ENCODE measurements around the gene CHMP4A.

The CHMP4A gene

DNA sequence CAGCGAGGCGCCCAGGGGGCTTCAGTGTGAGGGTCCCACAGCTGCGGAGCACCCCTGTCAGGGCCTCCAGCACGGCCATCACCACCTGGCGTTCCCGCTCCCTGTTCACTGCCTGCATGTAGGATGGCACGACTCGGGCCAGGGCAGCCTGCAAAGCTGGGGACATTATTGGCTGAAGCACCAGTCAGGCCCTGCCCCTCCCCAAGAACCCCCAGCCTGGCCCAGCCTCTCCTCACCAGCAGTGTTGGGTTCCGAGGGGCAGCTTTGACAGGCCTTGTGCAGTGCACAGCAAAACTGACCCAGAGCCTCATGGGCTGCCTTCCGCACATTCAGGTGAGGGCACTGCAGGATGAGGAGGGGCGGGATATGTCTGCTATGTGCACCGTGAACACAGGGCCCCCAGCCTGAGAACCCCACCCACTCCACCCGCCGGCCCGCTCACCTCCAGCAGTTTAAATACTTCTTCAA, 30.2 kb downstream of the CHMP4A start:
- no peak for DNase-seq (ENCODE audit: low read depth)
- TF ChIP-seq POLR2A (IDR thresholded peaks at IDR 0.05; ENCODE audit: extremely low read depth, insufficient read length) (no peak), MYC (IDR thresholded peaks at IDR 0.05; ENCODE audit: low read depth, low read length) (no peak)
- TF ChIP-seq, protein P1, sequence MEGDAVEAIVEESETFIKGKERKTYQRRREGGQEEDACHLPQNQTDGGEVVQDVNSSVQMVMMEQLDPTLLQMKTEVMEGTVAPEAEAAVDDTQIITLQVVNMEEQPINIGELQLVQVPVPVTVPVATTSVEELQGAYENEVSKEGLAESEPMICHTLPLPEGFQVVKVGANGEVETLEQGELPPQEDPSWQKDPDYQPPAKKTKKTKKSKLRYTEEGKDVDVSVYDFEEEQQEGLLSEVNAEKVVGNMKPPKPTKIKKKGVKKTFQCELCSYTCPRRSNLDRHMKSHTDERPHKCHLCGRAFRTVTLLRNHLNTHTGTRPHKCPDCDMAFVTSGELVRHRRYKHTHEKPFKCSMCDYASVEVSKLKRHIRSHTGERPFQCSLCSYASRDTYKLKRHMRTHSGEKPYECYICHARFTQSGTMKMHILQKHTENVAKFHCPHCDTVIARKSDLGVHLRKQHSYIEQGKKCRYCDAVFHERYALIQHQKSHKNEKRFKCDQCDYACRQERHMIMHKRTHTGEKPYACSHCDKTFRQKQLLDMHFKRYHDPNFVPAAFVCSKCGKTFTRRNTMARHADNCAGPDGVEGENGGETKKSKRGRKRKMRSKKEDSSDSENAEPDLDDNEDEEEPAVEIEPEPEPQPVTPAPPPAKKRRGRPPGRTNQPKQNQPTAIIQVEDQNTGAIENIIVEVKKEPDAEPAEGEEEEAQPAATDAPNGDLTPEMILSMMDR (IDR thresholded peaks at IDR 0.05; ENCODE audit: low read depth, low read length), result no peak
- TF ChIP-seq, protein P2, sequence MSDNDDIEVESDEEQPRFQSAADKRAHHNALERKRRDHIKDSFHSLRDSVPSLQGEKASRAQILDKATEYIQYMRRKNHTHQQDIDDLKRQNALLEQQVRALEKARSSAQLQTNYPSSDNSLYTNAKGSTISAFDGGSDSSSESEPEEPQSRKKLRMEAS (IDR thresholded peaks at IDR 0.05; ENCODE audit: low read depth, low read length), result no peak
- no peak overlapping the region for H3K4me3 ChIP-seq (ENCODE audit: low read depth, low read length)

DNA sequence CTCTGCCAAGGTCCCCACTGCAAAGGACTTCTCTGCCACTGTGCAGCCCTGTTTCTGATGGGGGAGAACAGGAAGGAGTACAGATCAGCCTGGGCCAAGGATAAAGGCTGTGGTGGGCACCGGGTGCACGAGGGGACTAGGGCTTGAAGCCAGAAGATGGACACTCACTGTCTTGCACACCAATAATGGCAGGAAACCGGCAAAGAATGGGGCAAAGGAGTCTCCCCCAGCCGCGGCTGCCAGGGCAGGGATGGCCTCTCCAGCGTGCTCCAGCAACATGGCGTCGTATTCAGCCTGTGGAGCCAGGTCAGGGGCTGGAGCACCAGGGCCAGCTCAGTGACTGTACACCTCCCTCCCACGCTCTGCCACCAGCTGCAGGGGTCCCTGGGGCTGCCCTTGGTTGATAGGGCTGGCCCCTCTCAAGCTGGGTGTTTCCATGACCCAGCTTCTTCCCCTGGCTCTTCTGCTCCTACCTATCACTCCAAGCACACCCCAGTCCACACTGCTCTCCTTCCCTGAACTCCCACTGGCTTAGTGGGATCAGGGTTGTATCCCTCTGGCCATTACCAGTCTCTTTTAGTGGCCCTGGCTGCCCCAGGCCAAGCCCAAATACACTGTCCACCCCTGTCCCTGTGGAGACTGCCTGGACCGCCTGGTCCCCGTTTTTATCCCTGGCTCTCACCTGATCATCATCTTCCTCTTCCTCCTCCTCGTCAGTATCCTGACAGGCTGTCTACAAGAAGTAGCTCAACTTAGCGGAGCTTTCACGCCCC, 31.0 kb downstream of the CHMP4A start:
- no peak overlapping the region for H3K4me3 ChIP-seq (ENCODE audit: low read depth, low read length)
- no peak for DNase-seq (ENCODE audit: low read depth)
- no peak for TF ChIP-seq MYC (IDR thresholded peaks at IDR 0.05; ENCODE audit: low read depth, low read length)
- TF ChIP-seq, protein P1 (IDR thresholded peaks at IDR 0.05; ENCODE audit: low read depth, low read length), result no peak
- TF ChIP-seq POLR2A (IDR thresholded peaks at IDR 0.05; ENCODE audit: extremely low read depth, insufficient read length), result no peak
- TF ChIP-seq, protein P2 (IDR thresholded peaks at IDR 0.05; ENCODE audit: low read depth, low read length), result no peak

DNA sequence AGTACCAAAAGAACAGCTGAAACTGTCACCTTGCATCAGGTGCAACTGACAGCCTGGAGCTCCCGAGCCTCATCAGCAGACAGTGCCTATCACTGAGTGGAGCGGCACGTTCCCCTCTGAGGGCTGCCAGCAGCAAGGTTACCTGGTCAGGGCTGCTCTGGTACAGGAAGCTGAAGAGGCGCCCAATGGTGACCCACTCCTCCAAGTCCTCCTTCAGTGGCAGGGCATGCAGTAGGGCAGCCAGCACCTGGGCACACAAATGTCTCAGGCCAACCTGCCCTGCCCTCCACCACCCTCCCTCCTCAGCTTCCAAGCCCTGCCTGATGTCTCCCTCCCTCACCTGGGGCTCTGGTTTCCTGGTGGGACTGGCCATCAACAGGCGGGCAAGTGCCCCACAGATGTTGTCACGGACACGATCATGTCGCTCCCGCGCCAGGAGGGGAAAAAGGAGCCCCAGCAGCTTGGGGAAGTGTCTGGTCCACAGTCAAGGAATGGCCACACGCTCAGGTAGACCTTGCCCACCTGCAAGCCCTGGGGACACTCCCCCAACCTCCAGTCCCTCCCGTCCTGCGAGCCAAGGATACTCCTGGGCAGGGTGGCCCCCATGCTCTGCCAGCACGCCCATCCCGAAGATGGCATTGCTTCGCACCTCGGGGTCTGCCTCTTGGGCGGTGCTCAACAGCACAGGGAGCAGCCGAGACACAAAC, 31.8 kb downstream of the CHMP4A start:
- DNase-seq (ENCODE audit: low read depth), result no peak
- TF ChIP-seq, protein P1 (IDR thresholded peaks at IDR 0.05; ENCODE audit: low read depth, low read length), result no peak
- no peak for TF ChIP-seq MYC (IDR thresholded peaks at IDR 0.05; ENCODE audit: low read depth, low read length)
- TF ChIP-seq, protein P2 (IDR thresholded peaks at IDR 0.05; ENCODE audit: low read depth, low read length), result no peak
- TF ChIP-seq POLR2A (IDR thresholded peaks at IDR 0.05; ENCODE audit: extremely low read depth, insufficient read length), result no peak
- no peak overlapping the region for H3K4me3 ChIP-seq (ENCODE audit: low read depth, low read length)

DNA sequence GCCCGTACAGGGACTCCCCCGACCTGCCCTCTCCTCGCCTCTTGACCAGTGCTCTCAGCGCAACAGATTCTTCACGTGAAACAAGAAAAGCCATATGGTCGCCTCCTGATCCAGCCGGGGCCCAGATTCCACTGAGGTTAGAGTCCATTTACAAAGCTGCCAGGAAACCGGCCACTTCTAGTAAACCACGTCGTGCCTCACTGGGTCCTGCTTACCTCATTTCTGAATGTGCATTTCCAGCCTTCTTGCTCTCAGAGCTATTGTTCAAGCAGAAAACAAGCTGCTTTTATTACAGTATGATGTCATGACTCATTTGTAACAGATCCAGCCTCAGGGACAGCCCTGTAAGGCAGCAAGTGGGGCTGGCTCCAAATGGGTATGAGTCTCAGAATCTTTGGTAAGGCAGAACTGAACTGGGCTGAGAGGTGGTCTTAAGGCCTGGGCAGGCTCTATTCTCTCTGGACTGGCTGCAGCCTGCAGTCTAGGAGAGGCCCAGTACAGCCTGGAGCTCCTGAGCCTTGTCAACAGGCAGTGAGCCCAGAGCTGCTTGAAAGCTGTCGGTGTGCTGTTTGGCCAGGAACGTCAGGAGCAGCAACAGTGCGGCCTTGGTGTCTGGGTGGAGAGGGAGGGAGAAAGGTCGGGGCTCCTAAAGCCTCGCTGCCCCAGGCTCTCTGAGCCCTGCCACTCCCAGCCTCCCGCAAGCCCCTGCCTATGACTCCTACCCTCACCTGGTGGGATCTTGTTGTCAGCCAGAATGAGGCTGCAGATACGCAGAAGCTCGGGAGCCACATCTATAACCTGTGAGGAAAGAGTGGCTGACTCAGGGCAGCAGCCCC, 33.1 kb downstream of the CHMP4A start:
- H3K4me3 ChIP-seq (ENCODE audit: low read depth, low read length), result no peak overlapping the region
- DNase-seq (ENCODE audit: low read depth), result no peak
- TF ChIP-seq, protein P1 (IDR thresholded peaks at IDR 0.05; ENCODE audit: low read depth, low read length), result no peak
- no peak for TF ChIP-seq POLR2A (IDR thresholded peaks at IDR 0.05; ENCODE audit: extremely low read depth, insufficient read length)
- no peak for TF ChIP-seq MYC (IDR thresholded peaks at IDR 0.05; ENCODE audit: low read depth, low read length)
- TF ChIP-seq, protein P2 (IDR thresholded peaks at IDR 0.05; ENCODE audit: low read depth, low read length), result no peak

DNA sequence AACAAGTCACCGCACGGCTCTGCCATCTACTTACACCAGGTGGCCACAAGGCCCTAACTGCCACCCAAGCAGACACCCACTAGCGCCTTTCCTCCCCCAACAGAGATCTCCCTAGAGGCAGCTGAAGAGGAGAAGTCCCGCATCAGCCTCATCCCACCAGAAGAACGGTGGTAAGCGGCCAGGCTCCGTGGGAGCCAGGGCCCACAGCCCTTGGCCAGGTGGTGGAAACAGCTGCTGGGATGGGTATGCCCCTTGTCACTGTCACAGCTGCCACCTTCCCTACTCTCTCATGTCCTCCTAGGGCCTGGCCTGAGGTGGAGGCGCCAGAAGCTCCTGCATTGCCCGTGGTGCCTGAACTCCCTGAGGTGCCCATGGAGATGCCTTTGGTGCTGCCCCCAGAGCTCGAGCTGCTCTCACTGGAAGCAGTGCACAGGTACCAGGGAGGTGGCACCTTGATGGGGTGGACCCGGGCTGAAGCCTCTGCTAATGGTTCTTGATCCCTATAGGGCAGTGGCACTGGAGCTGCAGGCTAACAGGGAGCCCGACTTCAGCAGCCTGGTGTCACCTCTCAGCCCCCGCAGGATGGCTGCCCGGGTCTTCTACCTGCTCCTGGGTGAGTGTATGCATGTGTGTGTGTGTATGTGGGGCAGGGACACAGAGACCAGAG, 33.9 kb downstream of the CHMP4A start:
- DNase-seq (ENCODE audit: low read depth), result peak; percentile 33
- no peak for TF ChIP-seq MYC (IDR thresholded peaks at IDR 0.05; ENCODE audit: low read depth, low read length)
- no peak overlapping the region for H3K4me3 ChIP-seq (ENCODE audit: low read depth, low read length)
